CD4-positive, alpha-beta T cell treated with Interleukin-1 beta for 1 hour (primary cell): ENCODE measurements around the gene ZBTB14.

Experiments
- DNase-seq, 2 donors: peaks; one replicate each; pipeline ENCODE4 v3.0.0-alpha.2; 2020 to 2022

Gene ZBTB14

DNA sequence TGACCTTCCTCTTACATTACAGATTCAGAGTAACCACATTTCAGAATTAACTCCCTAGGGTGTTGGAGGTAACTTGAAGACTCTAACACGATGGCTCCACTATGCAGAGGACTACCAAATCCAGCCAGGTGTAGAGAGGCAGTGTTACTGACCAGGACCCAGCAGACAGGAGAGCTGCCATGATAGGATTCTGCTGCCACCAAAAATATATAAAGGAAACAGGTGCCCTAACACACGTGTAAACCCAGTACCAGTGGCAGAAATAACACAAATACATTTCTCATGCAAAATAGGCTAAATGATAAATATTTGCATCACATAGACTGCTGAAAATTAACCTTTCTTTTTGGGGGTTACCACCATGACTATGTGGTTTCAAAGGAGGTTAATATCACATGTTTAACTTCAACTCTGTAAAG lies 7.0 kb downstream of the ZBTB14 start:
- no peak for DNase-seq

- no peak for DNase-seq
Measured at GRCh38 chr18:5287854-5288253, 7.7 kb downstream of the ZBTB14 start.

GRCh38 chr18:5286525-5286924 lies 9.0 kb downstream of the ZBTB14 start:
- no peak for DNase-seq

GRCh38 chr18:5285326-5285725 lies 10.2 kb downstream of the ZBTB14 start:
- no peak for DNase-seq

- no peak for DNase-seq
Measured at GRCh38 chr18:5284808-5285207, 10.7 kb downstream of the ZBTB14 start.

DNA sequence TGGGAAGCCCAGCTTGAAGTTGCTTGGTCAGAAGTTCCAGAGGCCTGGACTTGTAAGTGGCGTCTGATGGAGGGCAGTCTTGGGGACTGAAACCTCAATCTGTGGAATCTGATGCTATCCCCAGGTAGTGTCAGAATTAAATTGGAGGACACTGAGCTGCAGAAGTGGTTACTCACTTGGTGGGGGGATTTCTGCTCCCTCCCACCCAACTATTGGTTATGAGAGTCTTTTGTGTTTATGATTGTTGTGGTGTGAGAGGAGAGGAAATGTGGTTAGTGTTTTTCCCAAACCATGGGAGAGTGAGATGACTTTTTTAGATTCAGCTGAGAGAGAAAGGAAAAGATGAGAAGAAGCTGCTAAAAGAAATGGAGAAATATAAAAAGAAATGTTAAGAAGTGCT lies 12.8 kb downstream of the ZBTB14 start:
- no peak for DNase-seq

DNA sequence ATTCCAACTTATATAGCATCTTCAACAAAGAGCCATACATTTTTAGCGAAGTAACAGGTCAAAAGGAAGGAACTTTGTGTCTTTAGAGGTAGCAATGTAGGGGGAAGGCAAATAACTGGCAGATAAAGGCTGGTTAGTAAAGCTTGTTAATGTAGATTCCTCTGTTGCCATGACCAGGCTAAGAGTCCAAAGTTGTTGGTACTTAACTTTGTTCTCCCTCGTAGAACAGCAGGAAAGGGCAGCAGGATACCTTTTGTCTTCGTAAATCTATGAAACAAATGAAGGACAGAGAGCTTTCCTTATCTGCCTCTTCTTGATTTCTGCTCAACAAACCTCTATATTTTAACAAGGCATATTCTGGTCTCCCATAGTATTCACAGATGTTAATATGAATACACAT lies 18.6 kb downstream of the ZBTB14 start:
- DNase-seq, result no peak

- DNase-seq, result no peak
Measured at GRCh38 chr18:5275872-5276271, 19.7 kb downstream of the ZBTB14 start.

DNA sequence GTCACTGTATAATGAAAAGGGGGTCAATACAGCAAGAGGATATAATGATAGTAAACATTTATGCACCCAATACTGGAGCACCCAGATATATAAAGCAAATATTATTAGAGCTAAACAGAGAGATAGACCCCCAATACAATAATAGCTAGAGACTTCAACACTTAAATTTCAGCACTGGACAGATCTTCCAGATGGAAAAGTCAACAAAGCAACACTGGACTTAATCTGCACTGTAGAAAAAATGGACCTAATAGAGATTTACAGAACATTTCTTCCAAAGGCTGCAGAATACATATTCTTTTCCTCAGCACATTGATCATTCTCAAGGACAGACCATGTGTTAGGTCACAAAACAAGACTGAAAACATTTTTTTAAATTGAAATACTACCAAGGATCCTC lies 26.7 kb downstream of the ZBTB14 start:
- no peak for DNase-seq

DNA sequence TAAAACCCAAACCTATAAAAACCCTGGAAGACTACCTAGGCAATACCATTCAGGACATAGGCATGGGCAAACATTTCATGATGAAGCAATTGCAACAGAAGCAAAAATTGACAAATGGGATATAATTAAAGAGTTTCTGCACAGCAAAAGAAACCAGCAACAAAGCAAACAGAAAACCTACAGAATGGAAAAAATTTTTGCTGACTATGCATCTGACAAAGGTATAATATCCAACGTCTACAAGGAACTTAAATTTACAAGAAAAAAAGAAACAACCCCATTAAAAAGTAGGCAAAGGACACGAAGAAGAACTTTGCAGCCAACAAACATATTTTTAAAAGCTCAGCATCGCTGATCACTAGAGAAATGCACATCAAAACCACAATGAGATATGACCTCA lies 28.8 kb downstream of the ZBTB14 start:
- DNase-seq, result no peak

GRCh38 chr18:5253910-5254309 lies 41.6 kb downstream of the ZBTB14 start:
- no peak for DNase-seq

DNA sequence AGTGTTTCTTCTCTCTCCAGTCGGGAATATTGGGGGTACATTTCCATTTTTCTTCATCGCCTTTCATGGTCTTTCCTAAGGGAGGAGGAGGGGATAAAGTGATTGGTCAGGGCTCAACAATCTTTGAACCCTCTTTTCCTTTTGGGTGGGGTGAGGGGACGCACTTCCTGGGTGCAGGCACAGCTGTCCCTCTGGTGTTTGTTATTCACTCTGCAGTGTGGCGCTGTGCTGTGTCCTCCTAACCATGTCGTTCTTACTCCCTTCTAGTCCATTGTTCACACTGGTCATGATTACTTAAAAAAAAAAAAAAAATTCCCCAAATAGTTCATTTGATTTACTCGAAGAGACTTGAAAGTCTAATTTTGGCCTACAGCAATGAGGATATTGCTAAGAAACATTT lies 44.4 kb downstream of the ZBTB14 start:
- no peak for DNase-seq

GRCh38 chr18:5250603-5251002 lies 44.9 kb downstream of the ZBTB14 start:
- no peak for DNase-seq

GRCh38 chr18:5244941-5245340 lies 50.6 kb downstream of the ZBTB14 start:
- no peak for DNase-seq

GRCh38 chr18:5239447-5239846 lies 56.1 kb downstream of the ZBTB14 start:
- DNase-seq, result no peak
